ENCODE results near the gene CHD5.
A peak's percentile ranks its signal among the peaks of the same experiment; 100 is the strongest.

Gene CHD5

GRCh38 chr1:6109688-6110087 lies 70.4 kb downstream of the CHD5 start:
- DNase-seq: no peak

- peak; percentile 55 to 67 for DNase-seq
Observed at GRCh38 chr1:6108937-6109614, 71.0 kb downstream of the CHD5 start.

DNA sequence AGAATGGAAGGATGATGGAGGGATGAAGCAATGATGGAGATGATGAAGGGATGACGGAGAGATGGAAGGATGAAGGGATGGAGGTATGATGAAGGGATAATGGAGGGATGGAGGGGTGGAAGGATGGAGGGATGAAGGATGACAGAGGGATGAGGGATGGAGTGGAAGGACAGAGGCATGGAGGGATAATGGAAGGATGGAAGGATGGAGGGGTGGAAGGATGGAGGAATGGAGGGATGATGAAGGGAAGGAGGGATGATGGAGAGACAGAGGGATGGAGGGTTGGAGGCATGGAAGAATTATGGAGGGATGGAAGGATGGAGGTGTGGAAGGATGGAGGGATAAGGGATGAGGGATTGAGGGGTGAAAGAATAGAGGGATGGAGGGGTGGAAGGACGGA lies 71.6 kb downstream of the CHD5 start:
- DNase-seq: no peak

GRCh38 chr1:6107409-6108356 lies 72.4 kb downstream of the CHD5 start:
- DNase-seq: no peak

DNA sequence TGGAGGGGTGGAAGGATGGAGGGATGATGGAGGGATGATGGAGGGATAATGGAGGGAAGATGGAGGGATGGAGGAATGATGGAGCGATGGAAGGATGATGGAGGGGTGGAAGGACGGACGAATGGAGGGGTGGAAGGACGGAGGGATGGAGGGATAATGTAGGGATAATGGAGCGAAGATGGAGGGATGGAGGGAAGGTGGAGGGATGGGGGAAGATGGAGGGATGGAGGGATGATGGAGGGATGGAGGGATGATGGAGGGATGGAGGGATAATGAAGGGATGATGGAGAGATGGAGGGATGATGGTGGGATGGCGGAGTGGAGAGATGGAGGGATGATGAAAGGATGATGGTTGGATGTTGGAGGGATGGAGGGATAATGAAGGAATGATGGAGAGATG lies 73.1 kb downstream of the CHD5 start:
- no peak for DNase-seq

- DNase-seq: no peak
Observed at GRCh38 chr1:6106321-6106731, 73.8 kb downstream of the CHD5 start.

DNA sequence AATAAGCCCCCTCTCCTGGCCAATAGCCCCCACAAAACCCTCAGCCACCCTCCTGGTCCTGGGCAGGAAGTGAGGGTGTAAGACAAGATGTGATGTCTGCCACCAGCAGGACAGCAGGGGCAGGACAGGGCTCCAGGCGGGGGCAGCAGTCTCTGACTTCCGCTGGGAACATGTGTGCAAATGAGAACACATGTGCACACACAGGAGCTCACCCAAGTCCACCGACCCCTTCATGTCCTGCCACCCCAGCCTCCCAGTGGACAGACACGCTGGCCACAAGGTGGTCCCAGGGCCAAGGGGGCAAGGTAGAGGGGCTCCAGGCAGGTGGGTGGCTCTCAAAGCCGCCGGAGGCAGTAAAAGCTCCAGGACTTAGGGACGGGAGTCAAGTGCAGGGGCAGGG lies 74.4 kb downstream of the CHD5 start:
- no peak for DNase-seq

- no peak for DNase-seq
Observed at GRCh38 chr1:6105218-6105679, 74.9 kb downstream of the CHD5 start.

GRCh38 chr1:6104631-6105030 lies 75.5 kb downstream of the CHD5 start:
- DNase-seq: no peak

DNA sequence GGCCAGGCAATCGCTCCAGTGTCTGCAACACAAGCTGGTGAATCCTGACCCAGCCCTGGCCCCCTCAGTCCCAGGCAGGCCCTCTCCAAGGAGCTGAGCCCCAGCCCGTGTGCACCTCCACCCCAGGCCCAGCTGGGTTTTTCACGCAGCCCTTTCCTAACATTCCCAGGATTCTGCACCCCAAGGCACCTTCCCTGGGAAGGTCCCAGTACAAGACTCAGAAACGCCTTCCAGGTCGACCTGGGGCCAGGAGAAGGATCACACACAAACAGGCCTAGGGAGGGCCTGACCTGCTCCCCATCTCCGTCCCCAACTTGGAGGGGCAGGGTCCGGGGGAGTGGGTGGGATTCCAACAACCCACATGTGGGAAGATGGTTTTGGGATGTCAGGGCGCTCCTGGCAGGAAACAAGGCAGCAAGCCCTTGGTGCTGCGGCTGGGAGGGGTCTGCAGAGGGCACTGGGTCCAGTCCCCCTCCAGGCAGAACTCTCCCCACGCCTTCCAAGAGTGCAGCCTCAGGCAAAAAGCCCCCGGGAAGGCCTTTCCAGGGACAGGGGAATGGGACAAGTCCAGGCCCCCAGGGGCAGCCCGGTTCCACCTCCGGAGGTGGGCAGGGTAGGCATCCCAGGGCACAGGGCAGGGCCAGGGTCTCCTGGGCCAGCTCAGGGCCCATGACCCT lies 76.1 kb downstream of the CHD5 start:
- DNase-seq: no peak

DNA sequence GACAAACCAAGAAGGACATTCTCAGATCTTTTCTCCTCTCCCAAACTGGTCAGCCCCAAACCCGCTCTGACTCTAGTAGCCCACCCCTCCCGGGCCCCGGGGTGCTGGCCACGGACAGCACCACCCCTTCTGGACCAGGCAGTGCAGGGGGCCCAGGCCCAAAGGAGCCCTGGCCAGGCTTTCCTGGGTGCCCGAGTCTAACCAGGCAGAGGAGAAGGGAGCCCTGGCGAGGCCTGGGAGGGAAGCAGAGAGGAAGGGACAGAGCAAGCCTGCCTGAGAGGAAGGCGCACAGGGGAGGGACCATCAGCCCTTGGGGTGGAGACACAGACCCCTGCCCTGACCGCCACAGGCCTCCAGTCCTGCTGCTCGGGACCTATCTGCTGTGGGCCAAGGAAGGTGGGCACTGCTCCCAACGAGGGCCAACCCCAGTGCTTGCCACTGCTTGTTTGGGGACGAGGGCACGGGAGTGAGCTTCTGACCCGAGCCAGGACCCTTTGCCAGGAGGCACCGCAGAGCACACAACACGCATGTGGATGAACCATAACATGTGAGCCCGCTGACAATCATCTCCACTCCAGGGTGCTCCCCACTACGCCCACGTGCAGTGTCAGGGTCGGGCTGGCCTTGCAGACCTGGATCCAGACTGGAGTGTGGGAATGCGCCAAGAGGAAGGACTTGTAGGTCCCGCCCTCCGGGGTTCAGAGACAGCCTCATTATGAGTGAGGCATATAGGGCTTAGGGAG lies 76.8 kb downstream of the CHD5 start:
- DNase-seq: no peak

DNA sequence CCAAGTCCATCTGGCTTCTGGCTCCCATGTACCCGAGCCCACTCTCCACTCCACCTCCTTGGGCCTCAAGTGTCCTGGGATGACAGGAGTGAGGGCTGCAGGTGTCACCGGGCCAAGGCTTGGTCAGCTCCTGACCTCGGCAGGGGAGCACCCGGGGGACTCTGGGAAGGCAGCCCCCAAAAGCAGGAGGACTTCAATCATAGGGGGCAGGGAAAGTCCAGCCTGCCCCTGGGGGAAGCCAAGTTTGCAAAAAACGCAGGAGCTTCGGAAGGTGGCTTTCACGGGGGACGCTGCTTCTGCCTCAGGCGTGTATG lies 77.6 kb downstream of the CHD5 start:
- no peak for DNase-seq

- no peak for DNase-seq
Observed at GRCh38 chr1:6101826-6102531, 78.1 kb downstream of the CHD5 start.

- peak; percentile 41 to 42 for DNase-seq
Observed at GRCh38 chr1:6100861-6101783, 79.0 kb downstream of the CHD5 start.

- no peak for DNase-seq
Observed at GRCh38 chr1:6099787-6100765, 80.0 kb downstream of the CHD5 start.

- DNase-seq: no peak
Observed at GRCh38 chr1:6099297-6099696, 80.8 kb downstream of the CHD5 start.

DNA sequence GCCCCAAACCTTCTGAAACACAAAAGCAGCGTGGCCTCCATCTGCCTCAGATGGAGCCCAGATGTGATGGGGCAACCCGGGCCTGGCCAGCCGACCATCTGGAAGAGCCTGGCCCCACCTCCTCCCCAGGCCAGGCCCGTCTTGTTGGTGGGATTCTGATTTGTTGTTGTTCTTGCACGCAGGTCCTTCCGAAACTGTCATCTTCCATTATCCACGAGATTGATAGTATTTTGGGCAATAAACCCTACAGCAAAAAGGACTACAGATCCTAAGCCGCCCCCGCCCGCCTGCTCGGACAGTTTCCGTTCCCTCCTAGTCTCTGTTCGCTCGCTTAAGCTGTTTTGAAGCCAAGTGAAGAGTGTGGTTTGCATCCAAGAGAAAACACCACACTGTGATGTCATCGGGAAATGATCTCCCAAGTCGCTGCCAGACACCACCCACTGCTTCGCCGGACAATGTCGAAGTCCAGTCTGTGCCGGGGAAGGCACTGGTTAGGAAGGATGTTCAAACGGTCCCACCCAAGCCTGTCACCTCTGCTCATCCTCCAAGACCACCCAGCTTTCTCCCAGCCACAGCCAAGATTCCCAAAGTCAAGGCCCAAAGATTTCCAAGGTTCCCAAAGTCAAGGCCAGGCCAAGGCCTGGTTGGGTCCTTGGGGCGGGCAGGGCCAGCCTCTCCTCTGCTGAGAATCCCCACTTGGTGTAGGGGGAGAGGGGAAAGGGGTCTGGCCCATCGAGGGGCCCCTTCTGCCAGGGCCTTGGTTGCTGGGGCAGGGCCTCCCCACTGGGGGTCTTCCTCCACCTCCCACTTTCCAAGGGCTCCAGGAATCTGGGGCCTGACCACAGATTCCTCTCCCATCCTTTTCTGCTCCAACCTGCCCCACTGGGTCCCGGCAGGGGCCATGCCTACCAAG lies 81.6 kb downstream of the CHD5 start:
- no peak for DNase-seq

- no peak for DNase-seq
Observed at GRCh38 chr1:6097824-6098223, 82.3 kb downstream of the CHD5 start.

- DNase-seq: no peak
Observed at GRCh38 chr1:6097117-6097595, 83.0 kb downstream of the CHD5 start.

Data from activated T-cell treated with anti-CD3 and anti-CD28 coated beads, Interleukin-2, amount 50 U/mL, for 48 hours (primary cell).